ENCODE results near the gene BLOC1S3.

GRCh38 chr19:45169602-45170001 lies 9.0 kb upstream of the BLOC1S3 start:
- TF ChIP-seq, protein P1, sequence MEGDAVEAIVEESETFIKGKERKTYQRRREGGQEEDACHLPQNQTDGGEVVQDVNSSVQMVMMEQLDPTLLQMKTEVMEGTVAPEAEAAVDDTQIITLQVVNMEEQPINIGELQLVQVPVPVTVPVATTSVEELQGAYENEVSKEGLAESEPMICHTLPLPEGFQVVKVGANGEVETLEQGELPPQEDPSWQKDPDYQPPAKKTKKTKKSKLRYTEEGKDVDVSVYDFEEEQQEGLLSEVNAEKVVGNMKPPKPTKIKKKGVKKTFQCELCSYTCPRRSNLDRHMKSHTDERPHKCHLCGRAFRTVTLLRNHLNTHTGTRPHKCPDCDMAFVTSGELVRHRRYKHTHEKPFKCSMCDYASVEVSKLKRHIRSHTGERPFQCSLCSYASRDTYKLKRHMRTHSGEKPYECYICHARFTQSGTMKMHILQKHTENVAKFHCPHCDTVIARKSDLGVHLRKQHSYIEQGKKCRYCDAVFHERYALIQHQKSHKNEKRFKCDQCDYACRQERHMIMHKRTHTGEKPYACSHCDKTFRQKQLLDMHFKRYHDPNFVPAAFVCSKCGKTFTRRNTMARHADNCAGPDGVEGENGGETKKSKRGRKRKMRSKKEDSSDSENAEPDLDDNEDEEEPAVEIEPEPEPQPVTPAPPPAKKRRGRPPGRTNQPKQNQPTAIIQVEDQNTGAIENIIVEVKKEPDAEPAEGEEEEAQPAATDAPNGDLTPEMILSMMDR (IDR thresholded peaks at IDR 0.05; ENCODE audit: insufficient read depth, low read length, poor library complexity, severe bottlenecking) = no peak
- no peak for TF ChIP-seq EZH2phosphoT487 (conservative IDR thresholded peaks at IDR 0.05; ENCODE audit: low read length)

Data from SU-DHL-6 (cell line).